Progenitor cell of endocrine pancreas (in vitro differentiated cells): ENCODE data around the gene SLC39A11. TPM values are rescaled to one million over a fixed set of nuclear protein-coding genes. Genes with fewer than 3 reads are reported as not detected.

Source experiments
- DNase-seq: peaks from one replicate; pipeline ENCODE4 v3.0.0; 2021; ENCODE audit warnings: low spot score; ENCODE audit not compliant: unreplicated experiment
- H3K27ac Mint-ChIP-seq: 2 replicates; pipeline ENCODE4 v1.8.0; 2021; ENCODE audit warnings: mild to moderate bottlenecking, moderate library complexity, mixed read lengths
- H3K27me3 Mint-ChIP-seq: 2 replicates; pipeline ENCODE4 v1.8.0; 2021; ENCODE audit warnings: mixed read lengths
- H3K36me3 Mint-ChIP-seq: 2 replicates; pipeline ENCODE4 v1.8.0; 2022; ENCODE audit warnings: mixed read lengths; ENCODE audit not compliant: insufficient read depth
- H3K4me1 Mint-ChIP-seq: 2 replicates; pipeline ENCODE4 v1.8.0; 2021; ENCODE audit warnings: low read depth, mixed read lengths
- H3K4me3 Mint-ChIP-seq: 2 replicates; pipeline ENCODE4 v1.8.0; 2021; ENCODE audit warnings: low read depth, mild to moderate bottlenecking, moderate library complexity, mixed read lengths
- H3K9me3 Mint-ChIP-seq: 2 replicates; pipeline ENCODE4 v1.8.0; 2021; ENCODE audit warnings: low read depth, mixed read lengths
- total RNA-seq: library from RNA; stranded (reverse); gene quantifications from 2 replicates; pipeline ENCODE4 v1.2.1, GENCODE V29; 2021
- TF ChIP-seq, protein P1 (sequence below): fragments of 200-600 bp; sonication (generic); IDR thresholded peaks from one replicate; pipeline ENCODE4 v1.5.0; 2021; ENCODE audit warnings: antibody characterized with exemption, mild to moderate bottlenecking; ENCODE audit not compliant: unreplicated experiment

Gene SLC39A11
- total RNA-seq, 1 donor from 2014 or later: 20.5 TPM

DNA sequence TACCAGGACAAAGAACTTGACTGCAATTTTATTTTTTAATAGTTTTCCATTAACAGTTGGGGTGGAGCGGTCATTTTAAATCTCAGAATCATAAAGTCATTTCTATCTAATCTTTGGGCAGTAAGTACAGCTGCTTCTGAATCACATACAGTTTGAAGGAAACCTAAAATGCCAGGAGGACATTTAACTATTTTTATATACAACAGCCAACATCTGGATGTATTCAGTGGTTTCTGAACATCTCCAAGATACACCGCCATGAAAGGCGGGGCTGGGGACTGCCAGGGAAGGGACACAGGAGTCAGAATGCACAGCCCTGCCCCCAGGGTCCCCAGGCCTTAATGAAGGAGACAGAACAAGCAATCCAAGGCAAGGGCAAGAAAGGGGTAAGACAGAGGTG lies 392.3 kb downstream of the SLC39A11 start:
- Mint-ChIP-seq H3K27ac (no peak overlapping the region), H3K9me3 (peaks cover 3% of the 10 kb centered on the region), H3K4me1 (peaks cover 10% of the 10 kb centered on the region), H3K27me3 (no peaks in the 10 kb centered on the region), H3K4me3 (no peak overlapping the region), H3K36me3 (peaks cover 1% of the 10 kb centered on the region)
- TF ChIP-seq, protein P1, sequence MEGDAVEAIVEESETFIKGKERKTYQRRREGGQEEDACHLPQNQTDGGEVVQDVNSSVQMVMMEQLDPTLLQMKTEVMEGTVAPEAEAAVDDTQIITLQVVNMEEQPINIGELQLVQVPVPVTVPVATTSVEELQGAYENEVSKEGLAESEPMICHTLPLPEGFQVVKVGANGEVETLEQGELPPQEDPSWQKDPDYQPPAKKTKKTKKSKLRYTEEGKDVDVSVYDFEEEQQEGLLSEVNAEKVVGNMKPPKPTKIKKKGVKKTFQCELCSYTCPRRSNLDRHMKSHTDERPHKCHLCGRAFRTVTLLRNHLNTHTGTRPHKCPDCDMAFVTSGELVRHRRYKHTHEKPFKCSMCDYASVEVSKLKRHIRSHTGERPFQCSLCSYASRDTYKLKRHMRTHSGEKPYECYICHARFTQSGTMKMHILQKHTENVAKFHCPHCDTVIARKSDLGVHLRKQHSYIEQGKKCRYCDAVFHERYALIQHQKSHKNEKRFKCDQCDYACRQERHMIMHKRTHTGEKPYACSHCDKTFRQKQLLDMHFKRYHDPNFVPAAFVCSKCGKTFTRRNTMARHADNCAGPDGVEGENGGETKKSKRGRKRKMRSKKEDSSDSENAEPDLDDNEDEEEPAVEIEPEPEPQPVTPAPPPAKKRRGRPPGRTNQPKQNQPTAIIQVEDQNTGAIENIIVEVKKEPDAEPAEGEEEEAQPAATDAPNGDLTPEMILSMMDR: no peak
- DNase-seq: no peak

DNA sequence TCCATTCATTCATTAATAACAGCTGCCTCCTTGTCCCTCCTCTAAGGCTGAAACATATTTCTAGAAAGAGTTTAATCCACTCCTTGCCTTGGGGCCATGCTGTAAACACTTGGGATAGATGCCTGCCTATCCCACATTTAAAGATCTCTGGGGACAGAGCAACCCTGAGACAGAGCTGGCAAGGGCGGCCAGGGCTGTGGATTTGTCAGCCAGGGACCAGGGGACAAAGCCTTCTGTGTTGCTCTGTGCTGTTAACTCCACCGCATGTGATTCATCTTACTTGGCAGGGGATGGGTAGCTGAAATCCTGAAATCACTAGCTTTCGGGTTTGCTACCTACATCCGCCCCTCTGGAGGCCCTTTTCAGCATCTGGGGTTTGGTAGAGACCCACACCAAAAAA lies 392.9 kb downstream of the SLC39A11 start:
- Mint-ChIP-seq H3K4me3 (no peak overlapping the region), H3K9me3 (peaks cover 3% of the 10 kb centered on the region), H3K27ac (no peak overlapping the region), H3K4me1 (peaks cover 10% of the 10 kb centered on the region), H3K27me3 (no peaks in the 10 kb centered on the region), H3K36me3 (peaks cover 1% of the 10 kb centered on the region)
- TF ChIP-seq, protein P1: no peak
- DNase-seq: no peak

DNA sequence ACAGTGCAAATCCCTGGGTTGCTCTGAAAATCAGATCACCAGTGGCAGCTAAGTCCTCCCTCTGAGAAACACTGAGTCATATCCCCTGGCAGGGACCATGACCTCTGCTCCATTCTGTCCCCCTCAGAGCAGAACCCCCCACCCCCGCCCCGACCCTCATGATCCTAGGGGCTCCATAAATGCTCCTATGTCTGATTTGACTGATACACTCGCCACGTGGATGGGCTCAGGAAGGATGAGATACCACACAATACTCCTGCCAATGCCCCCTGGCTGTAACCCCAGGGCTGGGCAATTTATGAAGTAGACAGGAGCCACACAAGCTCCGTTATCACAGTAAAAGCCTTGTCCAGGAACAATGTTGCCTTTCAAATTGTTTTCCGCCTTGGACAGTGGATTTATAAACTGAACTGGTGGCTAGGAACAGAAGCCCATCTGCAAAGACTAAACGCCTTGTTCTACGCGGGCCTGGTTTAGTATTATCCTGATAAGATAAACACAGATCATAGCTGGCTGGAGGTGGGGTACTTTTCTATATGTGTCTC lies 394.8 kb downstream of the SLC39A11 start:
- no peak for DNase-seq
- peak overlapping the region; percentile 53 for H3K27ac Mint-ChIP-seq
- H3K27me3 Mint-ChIP-seq: no peaks in the 10 kb centered on the region
- peaks cover 1% of the 10 kb centered on the region for H3K36me3 Mint-ChIP-seq
- TF ChIP-seq, protein P1: no peak
- H3K9me3 Mint-ChIP-seq: peaks cover 3% of the 10 kb centered on the region
- H3K4me1 Mint-ChIP-seq: peaks cover 10% of the 10 kb centered on the region
- H3K4me3 Mint-ChIP-seq: peak overlapping the region; percentile 4

DNA sequence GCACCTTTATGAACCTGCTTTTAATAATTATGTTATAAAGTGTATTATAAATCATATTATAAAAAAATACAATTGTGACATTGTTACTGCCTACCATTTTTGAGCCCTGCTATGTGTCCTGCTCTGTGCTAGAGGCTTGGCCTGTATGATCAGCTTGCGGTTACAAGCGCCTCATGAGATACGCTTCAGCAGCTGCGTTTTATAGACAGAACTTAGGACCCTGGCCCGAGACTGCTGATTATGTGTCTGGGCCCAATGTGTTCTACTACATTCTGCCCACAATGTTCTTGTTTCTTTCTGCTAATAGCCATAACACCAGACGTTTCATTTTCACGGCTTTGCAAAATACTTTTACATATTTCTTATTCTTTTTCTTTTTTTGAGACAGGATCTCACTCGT lies 395.8 kb downstream of the SLC39A11 start:
- H3K4me1 Mint-ChIP-seq: peaks cover 12% of the 10 kb centered on the region
- H3K27me3 Mint-ChIP-seq: no peaks in the 10 kb centered on the region
- peaks cover 1% of the 10 kb centered on the region for H3K36me3 Mint-ChIP-seq
- no peak overlapping the region for H3K27ac Mint-ChIP-seq
- no peak for DNase-seq
- H3K9me3 Mint-ChIP-seq: peaks cover 3% of the 10 kb centered on the region
- no peak overlapping the region for H3K4me3 Mint-ChIP-seq
- TF ChIP-seq, protein P1: no peak

DNA sequence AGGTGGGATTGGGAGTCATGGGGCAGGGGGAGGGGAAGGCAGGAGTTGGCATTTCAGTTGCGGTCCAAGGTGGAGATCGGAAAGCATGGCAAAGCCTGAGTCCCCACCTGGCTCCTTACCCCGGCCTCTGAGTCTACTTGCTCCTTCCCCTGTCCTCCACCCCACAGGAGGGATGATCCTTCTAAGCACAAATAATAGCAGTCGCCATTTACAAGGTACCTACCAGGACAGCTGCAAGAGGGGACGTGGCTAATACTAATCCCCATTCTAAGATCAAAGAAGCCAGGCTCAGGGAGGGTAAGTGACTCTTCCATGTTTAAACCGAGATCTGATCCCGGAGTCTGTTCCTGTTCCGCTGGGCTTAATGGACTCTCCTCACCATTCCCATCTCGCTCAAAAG lies 396.3 kb downstream of the SLC39A11 start:
- TF ChIP-seq, protein P1: no peak
- H3K27ac Mint-ChIP-seq: no peak overlapping the region
- DNase-seq: no peak
- peaks cover 1% of the 10 kb centered on the region for H3K36me3 Mint-ChIP-seq
- H3K27me3 Mint-ChIP-seq: no peaks in the 10 kb centered on the region
- no peak overlapping the region for H3K4me3 Mint-ChIP-seq
- H3K4me1 Mint-ChIP-seq: peaks cover 12% of the 10 kb centered on the region
- peaks cover 3% of the 10 kb centered on the region for H3K9me3 Mint-ChIP-seq
